K562 (cell line): ENCODE measurements around the gene MATK. TPM values are rescaled to one million over a fixed set of nuclear protein-coding genes. Genes with fewer than 3 reads are reported as not detected.

Source experiments
- ATAC-seq: fragments of 200-7000 bp; cut with Tn5 transposase; 3 replicates; pipeline ENCODE4 v1.9.1; 2020; ENCODE audit warnings: moderate library complexity
- BruUV-seq: library from RNA; stranded (reverse); fragments of 400-500 nt; replicated peaks from 2 replicates; lab custom pipeline; 2021; lab: Mats Ljungman, UMichigan
- CTCF ChIA-PET: fragments of 300-600 bp; formaldehyde crosslinking; extraction: SDS; loops from one replicate; lab custom pipeline; 2021; ENCODE audit warnings: low intra/inter-chr PET ratio; lab: Yijun Ruan, JAX
- POLR2A ChIA-PET: fragments of 300-600, 350-650 bp; sonication (Branson Sonifier 250); formaldehyde crosslinking; extraction: SDS; loops from one replicate; lab custom pipeline; 2021; ENCODE audit warnings: antibody characterized with exemption, inconsistent platforms; lab: Yijun Ruan, JAX
- DNase-seq, 4 experiments: peaks; one replicate each; pipeline versions ENCODE4 v3.0.0 to v3.0.0-alpha.2; 2011 to 2018; ENCODE audit warnings: low spot score in 3 of 4, mixed read lengths in 3 of 4; ENCODE audit errors: extremely low read depth in 1 of 4
- FAIRE-seq: peaks from 2 replicates; lab custom pipeline; 2011; peaks lifted over from hg19 to GRCh38; lab: Jason Lieb, UNC
- H2AFZ ChIP-seq: 2 replicates; pipeline ENCODE4 v1.6.0; 2011; ENCODE audit warnings: low read depth, low read length, control low read depth, inconsistent platforms
- H3K27ac ChIP-seq: fragments of 200-600 bp; 3 replicates; pipeline ENCODE4 v1.8.0; 2011; ENCODE audit warnings: low read depth, mild to moderate bottlenecking, control low read depth, inconsistent platforms, low read length, moderate library complexity, mixed read lengths; ENCODE audit errors: extremely low read depth
- H3K27me3 ChIP-seq, 2 experiments: fragments of 300-600 bp in 1 of 2; 2 replicates in 1 of 2; 3 replicates in 1 of 2; pipeline versions ENCODE4 v1.6.0 to v1.8.0; 2011; ENCODE audit warnings: inconsistent platforms in 2 of 2, low read length in 2 of 2, mild to moderate bottlenecking in 1 of 2, mixed read lengths in 1 of 2, moderate library complexity in 1 of 2; ENCODE audit not compliant: control insufficient read depth in 2 of 2, insufficient read depth in 2 of 2
- H3K36me3 ChIP-seq: fragments of 300-600 bp; 3 replicates; pipeline ENCODE4 v1.8.0; 2011; ENCODE audit warnings: mild to moderate bottlenecking, low read length, inconsistent platforms; ENCODE audit not compliant: control insufficient read depth, insufficient read depth
- H3K4me1 ChIP-seq, 2 experiments: fragments of 200-600 bp in 1 of 2; replicated peaks in 1 of 2; 2 replicates in 1 of 2; 3 replicates in 1 of 2; pipeline versions ENCODE4 v1.5.1 to v1.8.0; 2011; ENCODE audit warnings: inconsistent platforms in 2 of 2, low read length in 2 of 2, mild to moderate bottlenecking in 1 of 2, mixed read lengths in 1 of 2, moderate library complexity in 1 of 2; ENCODE audit not compliant: control insufficient read depth in 2 of 2, insufficient read depth in 2 of 2
- H3K4me2 ChIP-seq: 2 replicates; pipeline ENCODE4 v1.6.1; 2011; ENCODE audit warnings: low read length, control low read depth, inconsistent platforms, mixed read lengths; ENCODE audit not compliant: insufficient read depth
- H3K4me3 ChIP-seq: fragments of 200-600 bp; sonication (generic), shearing (Covaris generic); 2 replicates; pipeline ENCODE4 v1.5.1; 2016; ENCODE audit warnings: control low read depth, inconsistent platforms
- H3K79me2 ChIP-seq: fragments of 200-600 bp; 3 replicates; pipeline ENCODE4 v1.8.0; 2011; ENCODE audit warnings: low read length, inconsistent platforms; ENCODE audit not compliant: control insufficient read depth, insufficient read depth
- H3K9ac ChIP-seq, 2 experiments: 2 replicates each; pipeline versions ENCODE4 v1.6.0 to v1.6.1; 2011; ENCODE audit warnings: low read depth in 2 of 2, low read length in 2 of 2, control low read depth in 1 of 2, inconsistent platforms in 1 of 2, mild to moderate bottlenecking in 1 of 2, mixed read lengths in 1 of 2; ENCODE audit not compliant: insufficient read depth in 1 of 2
- H3K9me1 ChIP-seq: one replicate; pipeline ENCODE4 v1.6.0; 2011; ENCODE audit warnings: inconsistent platforms, mild to moderate bottlenecking, low read length, moderate library complexity; ENCODE audit not compliant: control insufficient read depth, insufficient read depth
- H3K9me3 ChIP-seq: replicated peaks from 2 replicates; pipeline ENCODE4 v1.5.1; 2011; ENCODE audit warnings: low read depth, low read length, inconsistent platforms; ENCODE audit not compliant: control insufficient read depth, insufficient read depth
- H4K20me1 ChIP-seq: replicated peaks from 2 replicates; pipeline ENCODE4 v1.6.1; 2011; ENCODE audit warnings: low read length, inconsistent platforms, mixed read lengths; ENCODE audit not compliant: control insufficient read depth, insufficient read depth
- POLR2A ChIP-seq: fragments of 450-650 bp; conservative IDR thresholded peaks from 2 replicates; pipeline ENCODE4 v1.6.1; 2016
- POLR3G ChIP-seq: IDR thresholded peaks from 2 replicates; pipeline ENCODE4 v1.6.1; 2011; ENCODE audit not compliant: insufficient read length, insufficient replicate concordance; ENCODE audit errors: extremely low read depth
- RAD21 ChIP-seq, 2 experiments: fragments of 250-450 bp in 1 of 2; fragments of 450-650 bp in 1 of 2; sonication (Bioruptor Pico) in 1 of 2; formaldehyde crosslinking in 1 of 2; IDR thresholded peaks in 1 of 2; conservative IDR thresholded peaks in 1 of 2; 2 replicates each; pipeline versions ENCODE4 v1.4.0 to v1.8.0; 2020 to 2022; ENCODE audit warnings: mild to moderate bottlenecking in 2 of 2, moderate library complexity in 1 of 2
- SNRNP70 ChIP-seq: fragments of 200-400 bp; formaldehyde crosslinking; optimal IDR thresholded peaks from 2 replicates; pipeline ENCODE3; 2017; ENCODE audit warnings: low read depth, low read length
- TSHZ1 ChIP-seq: fragments of 250-450 bp; sonication (Bioruptor Pico); IDR thresholded peaks from 2 replicates; pipeline ENCODE4 v1.4.0; 2020; ENCODE audit warnings: mild to moderate bottlenecking, moderate library complexity
- ZBTB33 ChIP-seq: sonication (generic); formaldehyde crosslinking; IDR thresholded peaks from 2 replicates; pipeline ENCODE4 v1.8.1; 2023; ENCODE audit warnings: mild to moderate bottlenecking, missing genetic modification reagents
- WGBS: fragments of 100-300 bp; shearing (Covaris generic); methylation state at CpG from one replicate; pipeline ENCODE4 v1.1.6; 2016; ENCODE audit warnings: low coverage, mixed read lengths; ENCODE audit not compliant: insufficient coverage; ENCODE audit errors: missing lambda C conversion rate; 5-methylcytosine and 5-hydroxymethylcytosine counted together
- in situ Hi-C: fragments of 300-500 bp; cut with MboI; formaldehyde crosslinking; loops from 4 replicates; pipeline ENCODE4 v1.15.0; 2018; ENCODE audit warnings: inconsistent platforms, mixed read lengths
- intact Hi-C: fragments of 100-400 bp; cut with micrococcal nuclease; formaldehyde crosslinking; loops from 2 replicates; pipeline ENCODE4 v1.14.2; 2022
- polyA plus RNA-seq, 8 experiments: library from polyadenylated mRNA; depleted of rRNA in 4 of 8; stranded (reverse) in 5 of 8; unstranded in 3 of 8; fragments of >200 nt; fragmentation: Nextera tagmentation in 2 of 8; fragmentation: Illumina TruSeq in 1 of 8; extraction: Ambion mirVana in 2 of 8; extraction: Trizol in 1 of 8; gene quantifications; 2 replicates each; pipeline versions ENCODE4 v1.2.1 to v1.2.3, GENCODE V29; 2011 to 2014; ENCODE audit warnings: inconsistent platforms in 1 of 8, missing spikeins in 1 of 8
- total RNA-seq, 7 experiments: library from RNA; depleted of rRNA in 6 of 7; stranded (reverse); fragments of >200 nt in 6 of 7; fragmentation: Illumina TruSeq in 2 of 7; extraction: Trizol in 2 of 7; gene quantifications; 2 replicates each; pipeline versions ENCODE4 v1.2.1 to v1.2.3, GENCODE V29; 2011 to 2021; ENCODE audit warnings: low replicate concordance in 1 of 7

MATK gene
- total and polyA plus RNA-seq, 9 of the 15 experiments (the other 6 are each of a cell fraction or from before 2014, with no cell fraction given), result 0.08 to 41.5 (median 21.4) TPM

DNA sequence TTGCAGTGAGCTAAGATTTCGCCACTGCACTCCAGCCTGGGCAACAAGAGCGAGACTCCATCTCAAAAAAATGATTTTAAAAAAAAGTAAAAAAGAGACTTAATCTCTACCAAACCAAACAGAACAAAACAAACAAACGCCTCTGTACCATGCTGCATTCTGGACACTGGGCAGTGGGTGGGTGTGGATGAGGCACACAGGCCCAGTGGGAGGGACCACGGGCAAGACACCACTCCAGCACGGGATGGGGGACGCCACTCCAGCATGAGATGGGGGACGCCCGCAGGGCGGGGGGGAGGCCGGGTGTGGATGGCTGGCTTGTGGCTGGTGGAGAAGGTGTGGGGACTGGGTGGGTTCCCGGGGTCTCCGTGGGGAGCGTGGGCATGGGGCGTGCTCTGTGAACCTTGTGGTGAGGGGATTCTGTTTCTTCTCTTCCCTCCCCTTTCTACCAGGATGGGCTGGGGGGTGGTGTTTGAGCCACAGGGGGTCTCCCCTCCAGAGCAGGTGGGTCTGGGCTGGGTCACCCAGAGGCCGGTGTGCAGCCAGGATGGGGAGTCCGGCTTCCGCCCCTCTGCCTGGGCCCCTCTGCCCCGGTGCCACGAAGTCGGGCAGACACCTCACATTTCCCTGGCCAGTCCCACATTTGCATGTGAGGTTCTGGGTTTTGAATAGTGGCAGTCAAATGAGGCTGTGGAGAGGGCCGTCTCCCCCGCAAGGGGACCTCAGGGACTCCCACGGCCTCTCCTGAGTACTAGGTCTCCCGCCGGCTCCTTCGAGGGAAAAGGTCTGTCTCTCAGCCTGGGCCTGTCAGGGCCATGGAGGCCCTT, 23.9 kb upstream of the MATK start (continued):
- no peak for TF ChIP-seq RAD21 (CRISPR knock-in tag; conservative IDR thresholded peaks at IDR 0.05 in 1 of 2, IDR thresholded peaks at IDR 0.05 in 1 of 2)
- TF ChIP-seq POLR3G, result no peak
- TF ChIP-seq TSHZ1 (CRISPR knock-in tag), result no peak

- BruUV-seq, result no TSS peak
- no peak overlapping the region for H3K27ac ChIP-seq
- H3K4me3 ChIP-seq, result no peak overlapping the region
- no peak overlapping the region for H3K4me2 ChIP-seq
- H2AFZ ChIP-seq, result peak overlapping the region; percentile 19; the same call in 1 of the 2 replicates
- no peaks in the 10 kb centered on the region for H3K36me3 ChIP-seq
- H4K20me1 ChIP-seq, result no peaks in the 10 kb centered on the region
- no peaks in the 10 kb centered on the region for H3K9me1 ChIP-seq
- no peak for FAIRE-seq
- intact Hi-C loops, result no loop called here
- peaks cover 0 to 67% of the 10 kb centered on the region in 2 experiments for H3K4me1 ChIP-seq
- peaks cover 7% of the 10 kb centered on the region for H3K9me3 ChIP-seq
- POLR2A ChIA-PET, result interaction anchor here (0.6 to 1.0 kb wide), 2 partner anchors 57 to 176 kb away, joined by 3 to 4 read pairs; partner anchors contain the start of gene EEF2
- H3K27me3 ChIP-seq, result peaks cover 0 to 3% of the 10 kb centered on the region in 2 experiments; a peak in 1 of 5 replicates
- peak overlapping the region in 1 of 2 experiments; percentile 10; a peak in 1 of 4 replicates for H3K9ac ChIP-seq
- no peak for TF ChIP-seq POLR2A
- TF ChIP-seq ZBTB33, result peak; percentile 50; the same call in 1 of the 2 replicates
- TF ChIP-seq SNRNP70, result no peak
- TF ChIP-seq, all 486 proteins: peak for 1
- in situ Hi-C loops, result no loop called here
- ATAC-seq (no peak), DNase-seq (no peak)
- 77% methylated on average over 24 of the region's 33 CpGs for WGBS
- no peaks in the 10 kb centered on the region for H3K79me2 ChIP-seq
- CTCF ChIA-PET, result no interaction called here
Measured at GRCh38 chr19:3808420-3809143, 22.4 kb upstream of the MATK start.
